ENCODE results near the gene CLINT1. TPM values are rescaled to one million over a fixed set of nuclear protein-coding genes. Genes with fewer than 3 reads are reported as not detected.

CLINT1 gene
- total and polyA plus RNA-seq, 9 of the 15 experiments (the other 6 are each of a cell fraction or from before 2014, with no cell fraction given) = 23.6 to 125 (median 71.4) TPM

DNA sequence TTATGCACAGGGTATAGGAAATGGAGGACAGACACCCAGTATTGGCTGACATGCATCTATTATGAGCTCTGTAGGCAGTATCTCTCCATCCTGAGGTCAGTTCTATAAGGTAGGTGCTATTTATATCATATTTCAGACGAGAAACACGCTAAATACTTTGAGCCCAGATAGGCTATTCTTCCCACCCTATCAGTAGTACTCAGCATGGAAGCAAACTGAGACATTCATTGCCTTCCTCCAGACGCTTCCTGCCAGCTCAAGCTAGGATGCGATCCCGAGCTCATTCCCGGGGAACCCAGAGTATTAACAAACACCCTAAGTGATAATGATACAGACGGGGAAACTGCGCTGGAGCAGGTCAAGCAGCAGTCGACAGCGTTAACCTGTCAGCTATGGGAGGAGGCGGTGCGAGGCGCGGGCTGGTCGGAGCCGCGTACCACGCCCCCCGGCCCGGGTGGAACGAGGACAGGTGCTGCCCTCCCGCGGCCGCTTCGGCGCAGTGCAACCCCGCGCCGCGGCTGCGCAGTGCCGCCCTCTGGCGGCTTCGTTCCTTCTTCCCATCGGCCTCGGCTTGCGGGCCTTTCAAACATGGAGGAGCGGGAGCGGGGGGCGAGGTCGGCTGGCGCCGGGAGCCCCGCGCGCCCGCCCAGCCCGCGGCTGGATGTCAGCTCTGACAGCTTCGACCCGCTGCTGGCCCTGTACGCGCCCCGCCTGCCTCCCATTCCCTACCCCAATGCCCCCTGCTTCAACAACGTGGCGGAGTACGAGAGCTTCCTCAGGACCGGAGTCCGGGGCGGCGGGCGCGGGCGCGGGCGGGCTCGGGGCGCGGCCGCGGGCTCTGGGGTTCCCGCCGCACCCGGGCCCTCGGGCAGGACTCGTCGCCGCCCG lies 115.5 kb downstream of the CLINT1 start, which contains the start of gene LSM11 (continued):
- TF ChIP-seq ILF3 (IDR thresholded peaks at IDR 0.05; ENCODE audit: borderline replicate concordance) (peak; percentile 32; the same call in 1 of the 2 replicates), FIP1L1 (IDR thresholded peaks at IDR 0.05; ENCODE audit: low read depth, low read length, poor library complexity, severe bottlenecking) (peak; percentile 59), FOSL1 (tag; conservative IDR thresholded peaks at IDR 0.05) (no peak), STAG1 (CRISPR knock-in tag; IDR thresholded peaks at IDR 0.05; ENCODE audit: borderline replicate concordance) (peak; percentile 85; the same call in 1 of the 2 replicates), ZNF408 (CRISPR knock-in tag; IDR thresholded peaks at IDR 0.05; ENCODE audit: low read depth) (no peak), TRIM24 (IDR thresholded peaks at IDR 0.05) (no peak), LCOR (CRISPR knock-in tag; IDR thresholded peaks at IDR 0.05) (no peak), ZFP1 (CRISPR knock-in tag; IDR thresholded peaks at IDR 0.05) (no peak), CTCFL (IDR thresholded peaks at IDR 0.05; ENCODE audit: borderline replicate concordance, insufficient read depth, low read depth, low read length, poor library complexity, severe bottlenecking) (peak; percentile 80), RNF219 (CRISPR knock-in tag; IDR thresholded peaks at IDR 0.05) (no peak), ETS1 (conservative IDR thresholded peaks at IDR 0.05; ENCODE audit: control insufficient read depth, low read depth, low read length) (peak; percentile 71), NCOA6 (IDR thresholded peaks at IDR 0.05) (no peak), MYC (IDR thresholded peaks at IDR 0.05; ENCODE audit: low read depth, low read length) (peak; percentile 68), MYC (CRISPR knock-in tag; IDR thresholded peaks at IDR 0.05; ENCODE audit: borderline replicate concordance, low read depth) (no peak), POLR2AphosphoS5 (IDR thresholded peaks at IDR 0.05; ENCODE audit: control insufficient read depth, insufficient read depth, low read depth, low read length) (peak; percentile 50; the same call in 1 of the 2 replicates), CTBP1 (IDR thresholded peaks at IDR 0.05; ENCODE audit: borderline replicate concordance) (peak; percentile 83), MTF1 (CRISPR knock-in tag; IDR thresholded peaks at IDR 0.05; ENCODE audit: borderline replicate concordance) (no peak), RBFOX2 (IDR thresholded peaks at IDR 0.05; ENCODE audit: low read depth, low read length) (peak; percentile 87), SUPT5H (IDR thresholded peaks at IDR 0.05) (peak; percentile 50; the same call in 1 of the 2 replicates)
- TF ChIP-seq, protein P1, sequence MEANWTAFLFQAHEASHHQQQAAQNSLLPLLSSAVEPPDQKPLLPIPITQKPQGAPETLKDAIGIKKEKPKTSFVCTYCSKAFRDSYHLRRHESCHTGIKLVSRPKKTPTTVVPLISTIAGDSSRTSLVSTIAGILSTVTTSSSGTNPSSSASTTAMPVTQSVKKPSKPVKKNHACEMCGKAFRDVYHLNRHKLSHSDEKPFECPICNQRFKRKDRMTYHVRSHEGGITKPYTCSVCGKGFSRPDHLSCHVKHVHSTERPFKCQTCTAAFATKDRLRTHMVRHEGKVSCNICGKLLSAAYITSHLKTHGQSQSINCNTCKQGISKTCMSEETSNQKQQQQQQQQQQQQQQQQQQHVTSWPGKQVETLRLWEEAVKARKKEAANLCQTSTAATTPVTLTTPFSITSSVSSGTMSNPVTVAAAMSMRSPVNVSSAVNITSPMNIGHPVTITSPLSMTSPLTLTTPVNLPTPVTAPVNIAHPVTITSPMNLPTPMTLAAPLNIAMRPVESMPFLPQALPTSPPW (CRISPR knock-in tag; IDR thresholded peaks at IDR 0.05) = peak; percentile 62

Measured in K562 (cell line).